Measurements from ENCODE around the gene OSGEPL1.

- TF ChIP-seq EZH2 (IDR thresholded peaks at IDR 0.05; ENCODE audit: borderline replicate concordance, low read length) = no peak
- TF ChIP-seq, protein P1, sequence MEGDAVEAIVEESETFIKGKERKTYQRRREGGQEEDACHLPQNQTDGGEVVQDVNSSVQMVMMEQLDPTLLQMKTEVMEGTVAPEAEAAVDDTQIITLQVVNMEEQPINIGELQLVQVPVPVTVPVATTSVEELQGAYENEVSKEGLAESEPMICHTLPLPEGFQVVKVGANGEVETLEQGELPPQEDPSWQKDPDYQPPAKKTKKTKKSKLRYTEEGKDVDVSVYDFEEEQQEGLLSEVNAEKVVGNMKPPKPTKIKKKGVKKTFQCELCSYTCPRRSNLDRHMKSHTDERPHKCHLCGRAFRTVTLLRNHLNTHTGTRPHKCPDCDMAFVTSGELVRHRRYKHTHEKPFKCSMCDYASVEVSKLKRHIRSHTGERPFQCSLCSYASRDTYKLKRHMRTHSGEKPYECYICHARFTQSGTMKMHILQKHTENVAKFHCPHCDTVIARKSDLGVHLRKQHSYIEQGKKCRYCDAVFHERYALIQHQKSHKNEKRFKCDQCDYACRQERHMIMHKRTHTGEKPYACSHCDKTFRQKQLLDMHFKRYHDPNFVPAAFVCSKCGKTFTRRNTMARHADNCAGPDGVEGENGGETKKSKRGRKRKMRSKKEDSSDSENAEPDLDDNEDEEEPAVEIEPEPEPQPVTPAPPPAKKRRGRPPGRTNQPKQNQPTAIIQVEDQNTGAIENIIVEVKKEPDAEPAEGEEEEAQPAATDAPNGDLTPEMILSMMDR (conservative IDR thresholded peaks at IDR 0.05 in 1 of 2, IDR thresholded peaks at IDR 0.05 in 1 of 2; ENCODE audit: extremely low read depth in 1 of 2, insufficient read depth in 1 of 2, low read depth in 1 of 2, low read length in 2 of 2) = no peak
Measured at GRCh38 chr2:189726849-189727248, 35.7 kb downstream of the OSGEPL1 start.
